HepG2 (cell line): ENCODE measurements around the gene PPP1R13B. TPM values are rescaled to one million over a fixed set of nuclear protein-coding genes. Genes with fewer than 3 reads are reported as not detected.

ENCODE experiments used
- ATAC-seq: fragments of 200-7000 bp; cut with Tn5 transposase; 3 replicates; pipeline ENCODE4 v1.9.1; 2020; ENCODE audit warnings: mild to moderate bottlenecking, moderate library complexity
- BruUV-seq: library from RNA; stranded (reverse); fragments of 400-500 nt; replicated peaks from 2 replicates; lab custom pipeline; 2021; lab: Mats Ljungman, UMichigan
- CTCF ChIA-PET: fragments of 300-600 bp; formaldehyde crosslinking; extraction: SDS; loops from one replicate; lab custom pipeline; 2021; ENCODE audit warnings: low total read pairs, inconsistent platforms, low intra/inter-chr PET ratio; lab: Yijun Ruan, JAX
- POLR2A ChIA-PET: fragments of 350-600 bp; sonication (Branson Sonifier 250); formaldehyde crosslinking; loops from one replicate; lab custom pipeline; 2020; ENCODE audit warnings: antibody characterized with exemption, inconsistent platforms; lab: Yijun Ruan, JAX
- DNase-seq: peaks from one replicate; pipeline ENCODE4 v3.0.0-alpha.2; 2015; ENCODE audit warnings: low spot score
- FAIRE-seq: peaks from 3 replicates; lab custom pipeline; 2011; peaks lifted over from hg19 to GRCh38; lab: Jason Lieb, UNC
- H2AFZ ChIP-seq: one replicate; pipeline ENCODE4 v1.6.1; 2011; ENCODE audit warnings: low read length, inconsistent platforms
- H3K27ac ChIP-seq: fragments of 300-600 bp; 3 replicates; pipeline ENCODE4 v1.8.0; 2011; ENCODE audit warnings: mixed run types, mild to moderate bottlenecking, mixed read lengths, low read length, inconsistent platforms; ENCODE audit not compliant: insufficient read depth; ENCODE audit errors: extremely low read length
- H3K27me3 ChIP-seq, 2 experiments: fragments of 200-600 bp in 1 of 2; 2 replicates in 1 of 2; 3 replicates in 1 of 2; pipeline versions ENCODE4 v1.6.0 to v1.8.0; 2011; ENCODE audit warnings: low read length in 2 of 2, mild to moderate bottlenecking in 2 of 2, moderate library complexity in 2 of 2, inconsistent platforms in 1 of 2; ENCODE audit not compliant: insufficient read depth in 2 of 2, control insufficient read depth in 1 of 2
- H3K36me3 ChIP-seq, 2 experiments: fragments of 200-600 bp in 1 of 2; replicated peaks in 1 of 2; 2 replicates in 1 of 2; 3 replicates in 1 of 2; pipeline versions ENCODE4 v1.5.1 to v1.8.0; 2011; ENCODE audit warnings: low read length in 2 of 2, inconsistent platforms in 1 of 2; ENCODE audit not compliant: insufficient read depth in 2 of 2, control insufficient read depth in 1 of 2
- H3K4me1 ChIP-seq: 2 replicates; pipeline ENCODE4 v1.5.1; 2012; ENCODE audit warnings: low read length, inconsistent platforms; ENCODE audit not compliant: insufficient read depth
- H3K4me2 ChIP-seq: 2 replicates; pipeline ENCODE4 v1.6.0; 2011; ENCODE audit warnings: low read depth, low read length, inconsistent platforms
- H3K4me3 ChIP-seq, 3 experiments: fragments of 200-600 bp in 1 of 3; sonication (generic), shearing (Covaris generic) in 1 of 3; replicated peaks in 1 of 3; 2 replicates each; pipeline ENCODE4 v1.5.1; 2011 to 2016; ENCODE audit warnings: low read length in 3 of 3, inconsistent platforms in 2 of 3, low read depth in 2 of 3, mild to moderate bottlenecking in 2 of 3, control low read depth in 1 of 3, mixed read lengths in 1 of 3; ENCODE audit not compliant: insufficient read depth in 1 of 3
- H3K79me2 ChIP-seq: one replicate; pipeline ENCODE4 v1.6.1; 2011; ENCODE audit warnings: low read length, inconsistent platforms; ENCODE audit not compliant: insufficient read depth
- H3K9ac ChIP-seq: 2 replicates; pipeline ENCODE4 v1.6.0; 2011; ENCODE audit warnings: mild to moderate bottlenecking, low read depth, low read length, inconsistent platforms; ENCODE audit not compliant: insufficient read depth
- H3K9me3 ChIP-seq: 2 replicates; pipeline ENCODE4 v1.5.1; 2012; ENCODE audit warnings: mild to moderate bottlenecking, low read length
- H4K20me1 ChIP-seq: 2 replicates; pipeline ENCODE4 v1.6.0; 2011; ENCODE audit warnings: inconsistent platforms, mild to moderate bottlenecking, low read length, moderate library complexity; ENCODE audit not compliant: insufficient read depth
- ARID4A ChIP-seq: sonication (generic); formaldehyde crosslinking; IDR thresholded peaks from 2 replicates; pipeline ENCODE4 v1.5.0; 2020; ENCODE audit warnings: mild to moderate bottlenecking, missing genetic modification reagents, borderline replicate concordance
- HINFP ChIP-seq: sonication (generic); formaldehyde crosslinking; IDR thresholded peaks from 2 replicates; pipeline ENCODE4 v1.4.0; 2020; ENCODE audit warnings: low read depth, mild to moderate bottlenecking, missing genetic modification reagents
- KDM2A ChIP-seq: sonication (generic); formaldehyde crosslinking; IDR thresholded peaks from 2 replicates; pipeline ENCODE4 v1.4.0; 2020; ENCODE audit warnings: low read depth, missing genetic modification reagents, borderline replicate concordance
- PPARG ChIP-seq: conservative IDR thresholded peaks from 2 replicates; pipeline ENCODE4 v1.6.1; 2016; ENCODE audit warnings: missing biosample characterization, missing genetic modification reagents
- RFXAP ChIP-seq: sonication (generic); formaldehyde crosslinking; IDR thresholded peaks from 2 replicates; pipeline ENCODE4 v1.4.0; 2020; ENCODE audit warnings: missing genetic modification reagents, borderline replicate concordance
- RNF2 ChIP-seq: fragments of 450-650 bp; conservative IDR thresholded peaks from 2 replicates; pipeline ENCODE4 v1.6.1; 2016; ENCODE audit warnings: low read depth
- ZNF143 ChIP-seq: sonication (generic); formaldehyde crosslinking; IDR thresholded peaks from 2 replicates; pipeline ENCODE4 v1.4.0; 2020; ENCODE audit warnings: missing genetic modification reagents
- ZNF235 ChIP-seq: sonication (generic); formaldehyde crosslinking; IDR thresholded peaks from 2 replicates; pipeline ENCODE4 v1.8.1; 2023; ENCODE audit warnings: mild to moderate bottlenecking, missing genetic modification reagents, borderline replicate concordance
- ZNF644 ChIP-seq: IDR thresholded peaks from 2 replicates; pipeline ENCODE4 v1.6.1; 2016; ENCODE audit warnings: low read depth
- ZNF841 ChIP-seq: sonication (generic); formaldehyde crosslinking; IDR thresholded peaks from 2 replicates; pipeline ENCODE4 v1.8.1; 2023; ENCODE audit warnings: missing genetic modification reagents, borderline replicate concordance
- WGBS: methylation state at CpG from one replicate; pipeline ENCODE4 v1.1.6; 2017; ENCODE audit warnings: low lambda C conversion rate; 5-methylcytosine and 5-hydroxymethylcytosine counted together
- in situ Hi-C: cut with HindIII; loops from 2 replicates; pipeline ENCODE4 v1.10.0; 2017; ENCODE audit warnings: low pct_unique_long_range_greater_than_20kb; ENCODE audit not compliant: extremely low pct_ligation_motif_present
- intact Hi-C: fragments of 100-400 bp; cut with micrococcal nuclease; formaldehyde crosslinking; loops from one replicate; pipeline ENCODE4 v1.10.0; 2022; ENCODE audit not compliant: unreplicated experiment
- polyA plus RNA-seq, 8 experiments: library from polyadenylated mRNA; depleted of rRNA in 3 of 8; stranded (reverse) in 7 of 8; unstranded in 1 of 8; fragments of >200 nt; fragmentation: Illumina TruSeq in 4 of 8; extraction: Trizol in 4 of 8; gene quantifications; 2 replicates each; pipeline versions ENCODE4 v1.2.1 to v1.2.3, GENCODE V29; 2011 to 2016; ENCODE audit warnings: low read depth in 4 of 8, missing spikeins in 1 of 8, mixed read lengths in 1 of 8; ENCODE audit not compliant: insufficient read depth in 1 of 8
- total RNA-seq, 5 experiments: library from RNA; depleted of rRNA; stranded (reverse); fragments of >200 nt; fragmentation: Illumina TruSeq; extraction: Trizol; gene quantifications; 2 replicates each; pipeline ENCODE4 v1.2.3, GENCODE V29; 2016; ENCODE audit warnings: low read depth in 1 of 5

Gene PPP1R13B
- total and polyA plus RNA-seq, 2 of the 13 experiments (the other 11 are each of a cell fraction or from before 2014, with no cell fraction given) = 4.6 to 9.4 TPM

- no peak for TF ChIP-seq ARID4A (CRISPR knock-in tag)
- TF ChIP-seq PPARG (CRISPR knock-in tag) = no peak
- no peak for TF ChIP-seq ZNF235 (CRISPR knock-in tag)
- no peak for TF ChIP-seq ZNF143 (CRISPR knock-in tag)
Observed at GRCh38 chr14:103688441-103688840, 158.9 kb downstream of the PPP1R13B start (continued).

GRCh38 chr14:103687712-103688111, 159.7 kb downstream of the PPP1R13B start:
- POLR2A ChIA-PET = no interaction called here
- no TSS peak for BruUV-seq
- CTCF ChIA-PET = no interaction called here
- Histone ChIP-seq H3K9me3 (no peaks in the 10 kb centered on the region), H4K20me1 (no peaks in the 10 kb centered on the region), H3K9ac (no peak overlapping the region), H3K4me1 (no peaks in the 10 kb centered on the region), H3K4me3 (no peak overlapping the region), H3K36me3 (peaks cover 17 to 71% of the 10 kb centered on the region in 2 experiments), H3K27me3 (no peaks in the 10 kb centered on the region), H3K27ac (no peak overlapping the region), H3K4me2 (no peak overlapping the region), H2AFZ (no peak overlapping the region), H3K79me2 (no peaks in the 10 kb centered on the region)
- in situ Hi-C loops (no loop called here), intact Hi-C loops (no loop called here)
- TF ChIP-seq HINFP (CRISPR knock-in tag) (no peak), ZNF841 (CRISPR knock-in tag) (no peak), KDM2A (no peak), RFXAP (CRISPR knock-in tag) (no peak), RNF2 (no peak), ZNF644 (CRISPR knock-in tag) (no peak)
- 95% methylated on average over 4 of the region's 4 CpGs for WGBS
- ATAC-seq = no peak
- no peak for DNase-seq
- FAIRE-seq = no peak
